HEK293T (cell line): ENCODE results near the gene THTPA.

Source experiments
- CTCF ChIA-PET: fragments of 350-600 bp; formaldehyde crosslinking; extraction: SDS; loops from one replicate; lab custom pipeline; 2021; ENCODE audit warnings: antibody characterized with exemption, inconsistent platforms; lab: Yijun Ruan, JAX
- POLR2A ChIA-PET: fragments of 350-600 bp; formaldehyde crosslinking; extraction: SDS; loops from one replicate; lab custom pipeline; 2020; ENCODE audit warnings: antibody characterized with exemption, inconsistent platforms; lab: Yijun Ruan, JAX
- DNase-seq: peaks from one replicate; pipeline ENCODE4 v3.0.0; 2012; ENCODE audit warnings: mixed read lengths; ENCODE audit errors: extremely low spot score
- ARNT ChIP-seq: fragments of 450-650 bp; IDR thresholded peaks from 2 replicates; pipeline ENCODE4 v1.6.1; 2017; ENCODE audit warnings: mild to moderate bottlenecking
- BHLHE40 ChIP-seq: fragments of 450-650 bp; IDR thresholded peaks from 2 replicates; pipeline ENCODE4 v1.6.1; 2016; ENCODE audit warnings: mild to moderate bottlenecking, moderate library complexity, borderline replicate concordance
- CTBP1 ChIP-seq: fragments of 450-650 bp; IDR thresholded peaks from 2 replicates; pipeline ENCODE4 v1.6.1; 2016; ENCODE audit warnings: borderline replicate concordance
- ELF4 ChIP-seq: fragments of 450-650 bp; IDR thresholded peaks from 2 replicates; pipeline ENCODE4 v1.6.1; 2017; ENCODE audit warnings: antibody characterized with exemption
- FOXA1 ChIP-seq: fragments of 450-650 bp; IDR thresholded peaks from 2 replicates; pipeline ENCODE4 v1.6.1; 2016; ENCODE audit warnings: mild to moderate bottlenecking
- FOXK2 ChIP-seq: fragments of 450-650 bp; IDR thresholded peaks from 2 replicates; pipeline ENCODE4 v1.6.1; 2016; ENCODE audit warnings: mild to moderate bottlenecking
- FOXM1 ChIP-seq: fragments of 450-650 bp; IDR thresholded peaks from 2 replicates; pipeline ENCODE4 v1.6.1; 2017; ENCODE audit warnings: mild to moderate bottlenecking, borderline replicate concordance
- HDGF ChIP-seq: fragments of 450-650 bp; IDR thresholded peaks from 2 replicates; pipeline ENCODE4 v1.6.1; 2017; ENCODE audit warnings: antibody characterized with exemption, borderline replicate concordance
- L3MBTL2 ChIP-seq: fragments of 450-650 bp; conservative IDR thresholded peaks from 2 replicates; pipeline ENCODE4 v1.6.1; 2016; ENCODE audit warnings: mild to moderate bottlenecking
- LEF1 ChIP-seq: fragments of 450-650 bp; IDR thresholded peaks from 2 replicates; pipeline ENCODE4 v1.6.1; 2017; ENCODE audit warnings: mild to moderate bottlenecking, borderline replicate concordance
- NFRKB ChIP-seq: fragments of 450-650 bp; IDR thresholded peaks from 2 replicates; pipeline ENCODE4 v1.6.1; 2016; ENCODE audit warnings: mild to moderate bottlenecking, moderate library complexity
- PKNOX1 ChIP-seq: fragments of 450-650 bp; IDR thresholded peaks from 2 replicates; pipeline ENCODE4 v1.6.1; 2016
- SP1 ChIP-seq: fragments of 450-650 bp; IDR thresholded peaks from 2 replicates; pipeline ENCODE4 v1.6.1; 2017
- SUZ12 ChIP-seq: fragments of 450-650 bp; IDR thresholded peaks from 2 replicates; pipeline ENCODE4 v1.6.1; 2016; ENCODE audit warnings: mild to moderate bottlenecking
- TARDBP ChIP-seq: fragments of 450-650 bp; IDR thresholded peaks from 2 replicates; pipeline ENCODE4 v1.6.1; 2016
- ZNF384 ChIP-seq: fragments of 450-650 bp; IDR thresholded peaks from 2 replicates; pipeline ENCODE4 v1.6.1; 2016

Gene THTPA

GRCh38 chr14:23547924-23548323 lies 8.1 kb upstream of the THTPA start:
- POLR2A ChIA-PET = interaction anchor here (1.3 kb wide), 1 partner anchor 9 kb away, joined by 6 read pairs; no protein-coding TSS in a partner anchor
- TF ChIP-seq SP1 = no peak
- no peak for TF ChIP-seq PKNOX1
- TF ChIP-seq FOXK2 = no peak
- no peak for TF ChIP-seq ZNF384
- no peak for TF ChIP-seq TARDBP
- TF ChIP-seq CTBP1 = no peak
- TF ChIP-seq BHLHE40 = no peak
- no peak for TF ChIP-seq ARNT
- no peak for TF ChIP-seq L3MBTL2
- TF ChIP-seq NFRKB = no peak
- no peak for TF ChIP-seq LEF1
- TF ChIP-seq HDGF = no peak
- DNase-seq = no peak
- CTCF ChIA-PET = interaction anchor here (1.3 to 1.9 kb wide), 2 partner anchors 8 to 9 kb away, joined by 4 to 6 read pairs; no protein-coding TSS in a partner anchor

GRCh38 chr14:23548351-23549318 lies 7.4 kb upstream of the THTPA start:
- ChIA-PET POLR2A (interaction anchor here (0.9 to 1.3 kb wide), 2 partner anchors 9 to 13 kb away, joined by 4 to 6 read pairs; no protein-coding TSS in a partner anchor), CTCF (interaction anchor here (0.7 to 1.9 kb wide), 4 partner anchors 8 to 70 kb away, joined by 3 to 6 read pairs (median 4); no protein-coding TSS in a partner anchor)
- peak; percentile 59 for TF ChIP-seq PKNOX1
- TF ChIP-seq SP1 = no peak
- TF ChIP-seq FOXA1 = no peak
- no peak for TF ChIP-seq ARNT
- no peak for TF ChIP-seq ZNF384
- no peak for DNase-seq

- DNase-seq = no peak
- CTCF ChIA-PET = interaction anchor here (1.0 to 1.9 kb wide), 2 partner anchors 10 to 72 kb away, joined by 3 to 8 read pairs; no protein-coding TSS in a partner anchor
- POLR2A ChIA-PET = interaction anchor here (0.9 to 1.2 kb wide), 2 partner anchors 11 to 228 kb away, joined by 4 read pairs; no protein-coding TSS in a partner anchor
- TF ChIP-seq BHLHE40 (no peak), CTBP1 (no peak), HDGF (no peak), SP1 (no peak), FOXM1 (no peak), SUZ12 (no peak), ZNF384 (no peak), NFRKB (no peak), TARDBP (no peak), PKNOX1 (no peak), ELF4 (no peak), FOXA1 (no peak), FOXK2 (no peak), LEF1 (no peak), ARNT (no peak), L3MBTL2 (no peak)
These were observed 5.8 kb upstream of the THTPA start for GRCh38 chr14:23550131-23550811.

GRCh38 chr14:23550812-23551265 lies 5.2 kb upstream of the THTPA start:
- CTCF ChIA-PET = interaction anchor here (0.7 to 1.9 kb wide), 2 partner anchors 9 to 18 kb away, joined by 3 to 8 read pairs; no protein-coding TSS in a partner anchor
- no peak for TF ChIP-seq FOXM1
- TF ChIP-seq TARDBP = no peak
- TF ChIP-seq BHLHE40 = no peak
- TF ChIP-seq ZNF384 = no peak
- TF ChIP-seq NFRKB = no peak
- no peak for DNase-seq
- POLR2A ChIA-PET = interaction anchor here (0.9 to 2.4 kb wide), 3 partner anchors 9 to 228 kb away, joined by 3 to 9 read pairs (median 4); partner anchors contain the start of gene AP1G2

- CTCF ChIA-PET = interaction anchor here (0.5 to 1.9 kb wide), 4 partner anchors 8 to 85 kb away, joined by 3 to 8 read pairs (median 4); no protein-coding TSS in a partner anchor
- no peak for TF ChIP-seq SUZ12
- no peak for TF ChIP-seq ELF4
- no peak for TF ChIP-seq FOXA1
- no peak; the same call in 1 of the 2 replicates for TF ChIP-seq L3MBTL2
- no peak; the same call in 1 of the 2 replicates for TF ChIP-seq PKNOX1
- no peak for TF ChIP-seq FOXK2
- TF ChIP-seq LEF1 = no peak
- TF ChIP-seq FOXM1 = no peak
- no peak for TF ChIP-seq HDGF
- POLR2A ChIA-PET = interaction anchor here (0.7 to 2.4 kb wide), 4 partner anchors 8 to 82 kb away, joined by 3 to 9 read pairs (median 4); partner anchors contain the start of genes AP1G2 and NGDN
- peak; percentile 81 for DNase-seq
These were observed 4.6 kb upstream of the THTPA start, which contains the start of gene ZFHX2 for GRCh38 chr14:23551266-23552028. TSS of gene ZFHX2 (minus strand) at chr14:23551765. CDS start at chr14:23535325, 16,440 bp downstream.
